ENCODE data around the gene RASA2. TPM values are rescaled to one million over a fixed set of nuclear protein-coding genes. Genes with fewer than 3 reads are reported as not detected.
A peak's percentile ranks its signal among the peaks of the same experiment; 100 is the strongest.

Gene RASA2
- total and polyA plus RNA-seq, 2 of the 4 experiments (the other 2 are of a cell fraction), result 6.1 to 14.0 TPM

GRCh38 chr3:141529256-141529655 lies 42.4 kb downstream of the RASA2 start:
- Histone ChIP-seq H2AK5ac (ENCODE audit: low read depth, low read length) (no peak overlapping the region), H2BK15ac (ENCODE audit: low read depth, low read length) (no peak overlapping the region), H3K18ac (ENCODE audit: low read depth, low read length) (no peak overlapping the region), H3K9me3 (ENCODE audit: control insufficient read depth, insufficient read depth, low read length) (no peaks in the 10 kb centered on the region), H3K4me3 (ENCODE audit: insufficient read depth, low read depth, low read length) (no peak overlapping the region), H4K5ac (ENCODE audit: low read depth, low read length) (no peak overlapping the region), H3K23ac (ENCODE audit: low read depth, low read length) (no peak overlapping the region), H2BK20ac (ENCODE audit: low read depth, low read length) (no peak overlapping the region), H4K8ac (ENCODE audit: low read depth in 2 of 2, low read length in 2 of 2) (no peak overlapping the region; a peak in 1 of 4 replicates), H3K27ac (ENCODE audit: insufficient read depth, low read length) (no peak overlapping the region), H3K4me2 (ENCODE audit: low read depth, low read length) (no peak overlapping the region), H2BK5ac (ENCODE audit: low read depth, low read length, poor library complexity, severe bottlenecking) (peak overlapping the region; percentile 77), H4K91ac (ENCODE audit: insufficient read depth, low read depth, low read length) (no peak overlapping the region), H3K56ac (ENCODE audit: extremely low read depth, insufficient read depth, low read length) (no peak overlapping the region), H2AFZ (replicated peaks; ENCODE audit: low read length, poor library complexity) (no peak overlapping the region), H3K9ac (ENCODE audit: low read depth, low read length) (no peak overlapping the region), H2AK9ac (replicated peaks; ENCODE audit: low read depth, low read length, poor library complexity) (no peak overlapping the region), H3K4me1 (ENCODE audit: control insufficient read depth, insufficient read depth, low read length) (peaks cover 1% of the 10 kb centered on the region; the same call in 1 of the 2 replicates), H3K9me1 (ENCODE audit: insufficient read depth, low read length) (peaks cover under 1% of the 10 kb centered on the region; the same call in 1 of the 2 replicates), H3K36me3 (ENCODE audit: control insufficient read depth, insufficient read depth, low read length) (no peaks in the 10 kb centered on the region), H4K20me1 (ENCODE audit: insufficient read depth, low read length) (no peaks in the 10 kb centered on the region), H3K27me3 (ENCODE audit: control insufficient read depth, insufficient read depth, low read length) (no peaks in the 10 kb centered on the region), H3K14ac (replicated peaks; ENCODE audit: low read depth, low read length) (no peak overlapping the region), H3K4ac (ENCODE audit: low read depth, low read length) (no peak overlapping the region), H2BK120ac (ENCODE audit: low read depth, low read length) (no peak overlapping the region), H3K79me1 (ENCODE audit: low read depth in 1 of 2, low read length in 2 of 2) (peaks cover 20 to 28% of the 10 kb centered on the region in 2 experiments)
- BruUV-seq (replicated peaks), result no TSS peak
- intact Hi-C loops (cut with micrococcal nuclease), result no loop called here
- in situ Hi-C loops (cut with MboI; ENCODE audit: low sequenced_read_pairs), result no loop called here
- no peak for DNase-seq
- TF ChIP-seq CEBPB (IDR thresholded peaks at IDR 0.05; ENCODE audit: low read depth, low read length), result no peak
- no peak for TF ChIP-seq CTCF (conservative IDR thresholded peaks at IDR 0.05; ENCODE audit: low read depth, low read length)
- TF ChIP-seq USF2 (IDR thresholded peaks at IDR 0.05; ENCODE audit: low read depth, low read length), result no peak
- TF ChIP-seq MAFK (IDR thresholded peaks at IDR 0.05; ENCODE audit: low read depth, low read length), result no peak
- TF ChIP-seq SMC3 (IDR thresholded peaks at IDR 0.05; ENCODE audit: low read depth, low read length), result no peak
- TF ChIP-seq POLR2A (IDR thresholded peaks at IDR 0.05; ENCODE audit: low read depth, low read length), result no peak
- TF ChIP-seq RAD21 (IDR thresholded peaks at IDR 0.05; ENCODE audit: low read length), result no peak
- no peak for TF ChIP-seq NFE2L2 (IDR thresholded peaks at IDR 0.05; ENCODE audit: low read depth, low read length)
- dilution Hi-C loops (cut with HindIII; ENCODE audit: low sequenced_read_pairs, unreplicated experiment), result no loop called here
- ChIA-PET POLR2A (ENCODE audit: unreplicated experiment) (no interaction called here), CTCF (no interaction called here)
- ATAC-seq (ENCODE audit: low read depth), result 0 out of 2 replicates have a peak, but pooled peaks have one; percentile 18
